Fibroblast of the conjunctiva (primary cell): Measurements from ENCODE around the gene CDKAL1.

Source experiments
- DNase-seq: peaks from one replicate; pipeline ENCODE4 v3.0.0-alpha.2; 2010; ENCODE audit warnings: low read depth

Gene CDKAL1

GRCh38 chr6:20840675-20841074, 306.4 kb downstream of the CDKAL1 start:
- no peak for DNase-seq

DNA sequence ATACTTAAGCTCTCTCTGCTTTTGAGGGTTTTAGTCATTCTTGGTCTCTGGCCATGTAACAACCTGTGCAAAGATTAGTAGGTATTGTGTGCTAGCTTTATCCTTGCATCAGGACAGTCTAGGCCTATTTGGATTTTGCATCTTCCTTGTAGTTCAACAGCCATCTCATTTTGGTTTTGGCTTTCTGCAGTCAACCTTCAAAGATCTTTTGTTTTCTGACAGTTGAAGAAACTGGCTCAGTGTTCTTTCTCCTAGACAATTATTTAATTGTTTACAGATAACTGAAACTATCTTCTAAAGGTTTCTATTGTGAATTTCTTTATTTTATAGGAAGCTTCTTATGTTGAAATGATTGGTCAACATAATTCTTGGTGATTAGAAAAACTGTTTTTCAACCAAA, 307.5 kb downstream of the CDKAL1 start:
- no peak for DNase-seq

DNA sequence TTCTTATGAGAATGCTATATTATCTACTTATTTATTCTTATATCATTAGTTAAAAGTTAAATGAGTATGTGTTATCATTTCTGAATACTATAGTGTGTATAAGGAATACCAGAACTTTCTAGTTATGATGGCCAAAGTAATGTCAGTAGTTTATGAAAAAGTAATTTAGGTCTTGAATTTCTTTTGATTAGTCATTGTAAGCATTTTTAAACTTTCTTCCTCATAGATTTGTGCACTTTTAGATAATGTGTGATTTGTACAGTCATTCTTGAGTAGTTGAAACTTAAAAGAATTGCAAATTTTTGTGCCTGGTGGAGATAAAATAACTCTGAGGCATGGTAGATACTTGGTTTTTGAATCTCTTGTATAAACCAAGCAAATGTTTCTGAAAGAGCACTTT, 311.3 kb downstream of the CDKAL1 start:
- no peak for DNase-seq

GRCh38 chr6:20846602-20847028, 312.4 kb downstream of the CDKAL1 start:
- no peak for DNase-seq

GRCh38 chr6:20847904-20848303, 313.6 kb downstream of the CDKAL1 start:
- no peak for DNase-seq

DNA sequence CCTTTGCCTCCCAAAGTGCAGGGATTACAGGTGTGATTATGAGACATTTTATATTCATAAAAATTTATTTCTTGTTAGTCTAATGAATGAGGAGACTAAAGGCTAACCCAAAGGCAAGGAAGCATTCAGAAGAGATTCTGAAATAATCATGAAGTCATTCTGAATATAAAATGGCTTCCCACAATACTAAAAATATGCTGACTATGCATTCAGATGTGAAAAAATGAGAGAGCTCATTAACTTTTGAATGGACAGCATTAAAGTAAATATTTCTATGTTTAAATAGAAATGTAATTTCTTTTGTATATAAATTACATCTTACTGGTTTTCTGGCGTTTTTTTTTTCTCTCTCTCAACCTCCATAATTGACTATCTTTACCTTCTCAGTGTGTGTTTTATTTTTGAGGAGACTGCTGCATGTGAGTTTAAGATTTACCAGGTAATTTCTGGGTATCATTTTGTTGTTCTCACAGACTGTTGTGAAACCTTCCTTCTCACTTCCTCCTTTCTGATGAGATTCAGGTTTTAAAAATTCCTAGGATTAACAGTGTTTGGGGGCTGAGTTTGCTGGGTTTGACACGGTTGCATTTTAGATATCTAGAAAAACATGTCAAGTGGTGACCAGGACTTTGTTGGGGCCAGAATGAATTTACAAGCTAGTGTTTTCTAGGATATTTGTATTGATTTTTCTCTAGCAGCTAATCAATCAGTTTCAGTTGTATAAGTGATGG, 316.6 kb downstream of the CDKAL1 start:
- DNase-seq: no peak

- DNase-seq: no peak
Observed at GRCh38 chr6:20851795-20852194, 317.5 kb downstream of the CDKAL1 start.

DNA sequence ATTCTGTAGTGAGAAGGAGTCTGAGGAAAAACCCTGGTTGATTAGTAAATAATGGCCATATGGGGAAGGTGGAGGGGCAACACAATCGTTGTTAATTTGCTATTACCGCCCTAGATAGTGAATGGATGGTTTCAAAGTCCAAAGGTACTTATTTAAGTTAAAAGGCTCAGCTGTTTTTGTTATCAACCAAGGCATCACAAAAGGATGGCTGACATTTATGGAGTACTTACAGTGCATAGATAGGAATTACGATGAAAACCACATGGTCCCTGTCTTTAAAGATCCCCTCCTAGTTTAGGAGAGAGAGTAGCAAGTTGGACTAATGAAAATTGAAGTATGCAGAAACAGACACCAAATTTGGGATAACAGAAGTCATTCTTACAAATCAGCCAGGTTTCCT, 319.6 kb downstream of the CDKAL1 start:
- DNase-seq: no peak

GRCh38 chr6:20856681-20857288, 322.5 kb downstream of the CDKAL1 start:
- DNase-seq: no peak

- no peak for DNase-seq
Observed at GRCh38 chr6:20861481-20861880, 327.2 kb downstream of the CDKAL1 start.

- no peak for DNase-seq
Observed at GRCh38 chr6:20866036-20866435, 331.8 kb downstream of the CDKAL1 start.

- DNase-seq: no peak
Observed at GRCh38 chr6:20866935-20867703, 332.9 kb downstream of the CDKAL1 start.

GRCh38 chr6:20868397-20869096, 334.3 kb downstream of the CDKAL1 start:
- no peak for DNase-seq

- DNase-seq: no peak
Observed at GRCh38 chr6:20870021-20870420, 335.8 kb downstream of the CDKAL1 start.

GRCh38 chr6:20870493-20870892, 336.2 kb downstream of the CDKAL1 start:
- no peak for DNase-seq

GRCh38 chr6:20873425-20874190, 339.4 kb downstream of the CDKAL1 start:
- no peak for DNase-seq

DNA sequence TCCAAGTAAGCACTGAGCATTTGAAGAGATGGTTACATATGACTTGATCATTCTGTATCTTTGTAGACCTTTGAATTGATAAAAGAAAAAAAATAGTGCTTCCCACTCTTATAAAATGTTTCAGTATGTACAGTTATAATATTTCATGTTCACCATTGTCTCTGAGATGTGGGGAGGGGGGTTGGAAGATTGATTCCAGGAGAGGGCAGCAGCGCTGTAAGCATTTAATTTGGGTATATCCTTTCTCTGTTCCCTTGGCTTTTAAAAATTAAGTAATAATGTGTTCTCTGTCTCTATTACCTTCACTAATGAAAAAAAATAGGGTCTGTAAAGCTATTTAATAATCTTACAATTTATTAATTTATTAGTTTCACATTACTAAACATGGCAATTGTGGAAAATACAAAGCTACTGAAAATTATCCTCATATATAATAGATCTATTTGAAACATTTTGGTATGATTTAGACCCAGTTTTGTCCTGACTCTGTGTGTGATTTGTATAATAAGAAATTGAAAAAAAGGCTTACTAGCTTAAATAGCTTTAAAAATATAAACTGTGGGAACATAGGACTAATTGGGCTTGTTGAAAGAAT, 341.2 kb downstream of the CDKAL1 start:
- peak; percentile 32 for DNase-seq

- DNase-seq: peak; percentile 73
Observed at GRCh38 chr6:20876036-20876435, 341.8 kb downstream of the CDKAL1 start.

GRCh38 chr6:20876561-20876960, 342.3 kb downstream of the CDKAL1 start:
- no peak for DNase-seq

- DNase-seq: peak; percentile 82
Observed at GRCh38 chr6:20877008-20877937, 343.0 kb downstream of the CDKAL1 start.
